Measurements from ENCODE around the gene HDDC2.

DNA sequence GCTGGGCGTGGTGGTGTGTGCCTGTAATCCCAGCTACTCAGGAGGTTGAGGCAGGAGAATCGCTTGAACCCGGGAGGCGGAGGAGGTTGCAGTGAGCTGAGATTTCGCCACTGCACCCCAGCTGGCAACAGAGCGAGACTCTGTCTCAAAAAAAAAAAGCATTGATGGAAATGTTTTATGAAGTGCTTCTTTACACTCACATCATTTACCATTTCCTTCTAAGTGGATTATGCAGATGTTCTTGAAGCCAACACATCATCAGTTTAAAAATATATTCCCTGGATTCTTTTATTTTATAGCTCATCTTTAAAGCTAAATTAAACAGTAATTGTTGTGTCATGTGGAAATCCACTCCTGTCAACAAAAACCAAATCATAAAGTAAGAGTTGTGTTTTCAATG, 35.9 kb upstream of the HDDC2 start:
- TF ChIP-seq, protein P1, sequence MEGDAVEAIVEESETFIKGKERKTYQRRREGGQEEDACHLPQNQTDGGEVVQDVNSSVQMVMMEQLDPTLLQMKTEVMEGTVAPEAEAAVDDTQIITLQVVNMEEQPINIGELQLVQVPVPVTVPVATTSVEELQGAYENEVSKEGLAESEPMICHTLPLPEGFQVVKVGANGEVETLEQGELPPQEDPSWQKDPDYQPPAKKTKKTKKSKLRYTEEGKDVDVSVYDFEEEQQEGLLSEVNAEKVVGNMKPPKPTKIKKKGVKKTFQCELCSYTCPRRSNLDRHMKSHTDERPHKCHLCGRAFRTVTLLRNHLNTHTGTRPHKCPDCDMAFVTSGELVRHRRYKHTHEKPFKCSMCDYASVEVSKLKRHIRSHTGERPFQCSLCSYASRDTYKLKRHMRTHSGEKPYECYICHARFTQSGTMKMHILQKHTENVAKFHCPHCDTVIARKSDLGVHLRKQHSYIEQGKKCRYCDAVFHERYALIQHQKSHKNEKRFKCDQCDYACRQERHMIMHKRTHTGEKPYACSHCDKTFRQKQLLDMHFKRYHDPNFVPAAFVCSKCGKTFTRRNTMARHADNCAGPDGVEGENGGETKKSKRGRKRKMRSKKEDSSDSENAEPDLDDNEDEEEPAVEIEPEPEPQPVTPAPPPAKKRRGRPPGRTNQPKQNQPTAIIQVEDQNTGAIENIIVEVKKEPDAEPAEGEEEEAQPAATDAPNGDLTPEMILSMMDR (IDR thresholded peaks at IDR 0.05 in 2 of 3, conservative IDR thresholded peaks at IDR 0.05 in 1 of 3; ENCODE audit: borderline replicate concordance in 1 of 3, insufficient read depth in 1 of 3, low read depth in 2 of 3, low read length in 2 of 3): no peak
- no peak for TF ChIP-seq RAD21 (IDR thresholded peaks at IDR 0.05; ENCODE audit: low read depth)
- no peak for TF ChIP-seq POLR2AphosphoS5 (IDR thresholded peaks at IDR 0.05; ENCODE audit: low read depth, low read length)
- TF ChIP-seq ZNF274 (IDR thresholded peaks at IDR 0.05; ENCODE audit: low read depth, low read length): no peak
- TF ChIP-seq EZH2 (IDR thresholded peaks at IDR 0.05): no peak
- TF ChIP-seq ZFX (IDR thresholded peaks at IDR 0.05): no peak
- TF ChIP-seq SP1 (IDR thresholded peaks at IDR 0.05; ENCODE audit: low read depth): no peak
- TF ChIP-seq, protein P2, sequence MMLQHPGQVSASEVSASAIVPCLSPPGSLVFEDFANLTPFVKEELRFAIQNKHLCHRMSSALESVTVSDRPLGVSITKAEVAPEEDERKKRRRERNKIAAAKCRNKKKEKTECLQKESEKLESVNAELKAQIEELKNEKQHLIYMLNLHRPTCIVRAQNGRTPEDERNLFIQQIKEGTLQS (IDR thresholded peaks at IDR 0.05): no peak
- no peak for TF ChIP-seq CEBPB (IDR thresholded peaks at IDR 0.05; ENCODE audit: low read depth)
- TF ChIP-seq POLR2A (IDR thresholded peaks at IDR 0.05; ENCODE audit: borderline replicate concordance, extremely low read depth, insufficient read depth, insufficient read length): no peak
- TF ChIP-seq YY1 (IDR thresholded peaks at IDR 0.05; ENCODE audit: extremely low read depth, insufficient replicate concordance, low read depth, low read length): no peak

Measured in HCT116 (cell line).